GM18507 (cell line): Measurements from ENCODE around the gene PITHD1.
"Not testable (repeated sequence)": the region's sequence is repeated elsewhere in the genome, so short reads cannot be mapped to it uniquely, and the experiment has no call there.

Source experiments
- DNase-seq: peaks from one replicate; pipeline ENCODE4 v3.0.0; 2011; ENCODE audit warnings: low read depth; ENCODE audit not compliant: insufficient read length; ENCODE audit errors: extremely low spot score
- FAIRE-seq: peaks from 2 replicates; lab custom pipeline; 2011; peaks lifted over from hg19 to GRCh38; lab: Jason Lieb, UNC

The PITHD1 gene

DNA sequence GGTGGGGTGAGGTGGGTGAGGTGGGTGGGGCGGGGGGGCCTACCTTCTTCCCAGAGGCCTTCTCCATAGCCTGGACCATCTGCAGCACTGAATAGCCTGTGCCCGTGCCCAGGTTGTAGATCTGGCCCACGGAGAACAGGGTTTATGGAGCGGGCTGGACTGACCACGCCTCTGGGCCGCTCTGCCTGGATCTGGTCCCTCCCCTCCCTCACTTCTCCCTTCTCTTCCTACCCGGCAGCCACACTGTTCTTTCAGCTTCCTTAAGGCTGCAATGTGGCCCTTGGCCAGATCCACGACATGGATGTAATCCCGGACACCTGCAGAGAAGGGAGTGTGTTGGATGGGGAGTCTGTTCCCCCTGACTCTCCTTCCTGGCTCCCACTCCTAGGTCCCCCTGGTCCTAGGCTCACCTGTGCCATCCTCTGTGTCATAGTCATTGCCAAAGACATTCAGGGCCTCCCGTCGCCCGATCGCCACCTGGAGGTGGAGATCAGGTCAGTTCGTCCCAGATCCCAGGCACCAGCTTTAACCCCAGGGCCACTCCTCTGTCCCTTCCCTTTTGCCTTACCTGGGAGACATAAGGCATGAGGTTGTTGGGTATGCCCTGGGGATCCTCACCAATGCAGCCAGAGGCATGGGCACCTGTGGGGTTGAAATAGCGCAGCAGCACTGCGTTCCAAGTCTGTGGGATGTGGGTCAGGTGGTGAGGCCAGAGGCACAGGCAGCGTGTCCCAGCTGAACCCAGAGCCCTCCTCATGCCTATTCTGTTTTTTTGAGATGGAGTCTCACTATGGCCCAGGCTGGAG, 18.5 kb downstream of the PITHD1 start:
- no peak for FAIRE-seq
- DNase-seq: no peak

DNA sequence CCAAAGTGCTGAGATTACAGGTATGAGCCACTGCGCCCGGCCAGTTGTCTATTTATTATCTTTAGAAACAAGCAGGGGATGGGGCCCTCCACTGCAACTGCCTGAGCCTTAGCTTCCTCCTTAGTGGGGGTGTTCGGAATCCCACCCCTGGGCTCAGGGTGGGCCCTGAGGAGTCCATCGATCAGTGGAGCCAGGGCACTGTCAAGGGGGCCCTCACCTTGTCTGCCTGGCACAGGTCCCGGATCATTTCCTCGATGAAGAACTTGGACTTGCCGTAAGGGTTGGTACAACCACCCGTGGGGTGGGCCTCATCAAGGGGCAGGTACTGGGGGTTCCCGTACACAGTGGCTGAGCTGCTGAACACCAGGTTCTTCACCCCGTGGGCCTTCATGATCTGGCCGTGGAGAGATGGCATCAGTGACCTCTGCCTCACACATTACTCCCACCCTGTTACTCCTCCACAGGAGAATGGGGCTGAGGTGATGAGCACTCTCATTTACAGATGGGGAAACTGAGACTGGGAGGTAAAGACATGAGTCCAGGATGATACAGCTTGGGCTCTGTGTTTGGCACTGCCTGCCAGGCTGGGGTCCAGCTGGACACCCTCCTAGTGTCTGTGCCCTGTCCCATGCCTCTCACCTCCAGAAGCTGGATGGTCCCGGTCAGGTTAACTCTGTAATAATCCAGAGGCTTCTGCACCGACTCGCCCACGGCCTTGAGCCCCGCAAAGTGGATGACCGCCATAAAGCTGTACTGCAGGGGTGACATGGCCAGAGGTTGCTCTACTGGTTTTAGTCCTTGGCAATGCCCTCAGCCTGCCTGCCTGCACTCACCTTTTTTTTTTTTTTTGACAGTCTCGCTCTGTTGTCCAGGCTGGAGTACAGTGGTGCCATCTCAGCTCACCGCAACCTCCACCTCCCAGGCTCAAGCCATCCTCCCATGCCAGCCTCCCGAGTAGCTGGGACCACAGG, 19.5 kb downstream of the PITHD1 start:
- DNase-seq: no peak
- FAIRE-seq: no peak

DNA sequence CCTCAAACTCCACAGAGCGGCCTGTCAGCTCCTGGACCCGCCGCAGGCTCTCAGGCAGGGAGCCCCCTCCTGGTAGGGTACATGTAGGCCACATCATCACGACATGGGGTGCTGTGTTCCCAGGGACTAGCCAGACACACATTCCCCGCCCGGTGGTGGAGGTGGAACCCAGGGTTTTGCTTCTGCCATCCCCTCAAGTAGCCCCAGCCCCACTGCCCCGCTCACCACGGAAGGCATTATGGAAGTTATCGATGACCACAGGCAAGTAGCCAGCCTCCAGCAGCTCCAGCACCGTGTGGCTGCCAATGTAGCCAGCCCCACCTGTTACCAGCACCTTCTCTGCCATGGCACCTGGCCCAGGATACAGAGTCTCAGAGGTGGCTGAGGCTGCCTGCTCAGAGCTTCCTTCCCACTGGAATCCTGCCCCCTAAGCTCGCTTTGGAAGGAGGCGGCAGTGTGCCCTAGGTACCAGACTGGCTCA, 20.5 kb downstream of the PITHD1 start:
- FAIRE-seq (no peak), DNase-seq (no peak)

DNA sequence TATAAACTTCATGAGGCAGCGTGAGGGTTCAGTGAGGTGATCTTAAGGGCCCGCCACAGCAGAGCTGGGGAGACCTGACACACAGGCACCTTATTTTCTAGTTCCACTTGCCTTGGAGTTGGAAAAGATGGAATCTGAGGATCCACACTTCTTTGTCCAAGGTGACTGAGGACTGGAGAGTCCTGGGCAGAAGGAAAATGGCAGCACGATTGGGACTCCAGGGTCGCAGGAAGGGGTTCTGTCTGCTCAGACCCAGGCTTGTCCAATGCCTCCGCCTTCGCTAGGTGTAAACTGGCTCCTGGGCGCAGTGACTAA, 21.0 kb downstream of the PITHD1 start:
- FAIRE-seq (no peak), DNase-seq (no peak)

DNA sequence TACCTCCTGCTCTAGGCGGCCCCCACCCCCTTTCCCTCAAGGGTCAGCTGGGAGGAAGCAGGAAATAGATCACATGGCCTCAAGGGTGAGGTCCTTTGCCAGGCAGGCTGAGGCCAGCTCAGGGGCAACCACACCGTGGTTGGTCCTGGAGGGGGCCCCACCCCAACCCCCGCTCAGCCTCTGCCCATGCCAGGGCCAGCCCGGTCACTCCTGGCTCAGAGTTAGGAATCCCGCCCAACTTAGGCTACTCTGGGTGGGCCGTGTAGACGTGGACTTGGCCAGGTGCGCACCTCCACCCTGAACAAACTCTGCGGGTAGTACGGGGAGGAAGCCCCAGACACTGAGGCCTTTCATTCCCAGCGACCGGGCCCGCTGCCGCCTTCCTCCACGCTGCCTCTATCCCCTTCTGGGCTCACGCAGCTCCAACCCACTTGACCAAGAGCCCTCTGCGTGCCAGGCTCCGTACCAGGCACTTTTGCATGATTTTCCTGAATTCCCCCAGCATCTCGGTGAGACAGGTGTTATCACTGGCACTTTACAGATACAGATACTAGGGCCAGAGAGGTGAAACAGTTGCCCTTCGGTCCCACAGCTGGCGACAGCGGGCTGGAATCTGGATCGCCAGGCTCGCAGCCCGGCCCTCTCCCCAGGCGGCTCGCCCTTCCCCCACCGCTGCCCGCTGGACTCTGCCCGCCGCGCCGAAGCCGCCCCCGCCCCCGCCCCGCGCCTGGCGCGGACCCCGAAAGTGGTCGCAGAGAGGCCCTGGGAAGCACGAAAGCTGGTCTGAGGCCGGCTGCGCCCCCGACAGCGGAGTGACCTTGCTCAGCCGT, 21.6 kb downstream of the PITHD1 start:
- FAIRE-seq (peak; percentile 72), DNase-seq (no peak)

DNA sequence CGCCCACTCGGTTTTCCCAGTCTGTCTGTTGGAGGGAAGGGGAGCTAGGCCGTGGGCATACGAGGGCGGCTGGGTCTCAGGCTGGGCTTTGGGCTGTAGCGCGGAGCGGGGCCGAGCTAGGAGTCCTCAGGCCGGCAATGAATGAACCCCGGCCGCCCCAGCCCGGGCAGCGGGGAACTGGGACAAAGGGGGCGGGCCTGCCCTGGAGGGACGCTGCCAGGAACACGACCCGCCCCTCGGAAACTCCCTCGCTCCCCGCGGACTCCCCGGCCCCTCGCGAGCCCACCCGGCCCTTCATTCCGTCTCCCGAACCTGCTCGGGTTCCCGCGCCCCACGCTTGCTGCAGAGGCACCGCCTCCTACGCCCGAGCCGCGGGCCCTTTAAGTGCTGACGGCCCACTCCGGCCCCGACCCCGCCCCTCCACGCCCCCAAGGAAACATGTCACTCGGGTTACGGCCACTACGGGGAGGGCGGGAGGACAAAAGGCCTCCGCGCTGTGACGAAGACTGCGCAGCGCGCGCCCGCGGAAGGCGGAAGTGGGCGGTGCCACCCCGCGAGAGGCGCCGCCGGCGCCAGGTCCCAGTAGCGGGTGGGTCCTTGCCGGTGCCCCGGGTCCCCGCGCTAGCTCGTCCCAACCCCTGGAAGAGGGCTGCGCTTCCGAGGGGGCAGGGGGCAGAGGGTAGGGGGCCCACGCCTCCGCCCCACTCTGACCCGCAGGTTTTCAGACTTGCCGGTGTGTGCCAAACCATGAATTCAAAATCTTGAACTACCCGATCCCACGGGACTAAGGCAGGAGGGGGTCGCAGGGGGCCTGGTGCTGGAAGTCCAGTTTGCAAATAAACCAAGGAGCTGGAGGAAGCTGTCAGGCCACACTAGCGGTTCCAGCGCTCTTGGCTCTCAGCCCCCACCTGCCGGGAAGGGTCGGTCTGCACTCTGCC, 22.5 kb downstream of the PITHD1 start, which contains the start of gene GALE:
TSS of gene GALE (minus strand) at position 355 of the 938 bp plus-strand sequence. CDS start 1,747 bp downstream, outside the sequence.
- FAIRE-seq (peak; percentile 96), DNase-seq (peak; percentile 99)

DNA sequence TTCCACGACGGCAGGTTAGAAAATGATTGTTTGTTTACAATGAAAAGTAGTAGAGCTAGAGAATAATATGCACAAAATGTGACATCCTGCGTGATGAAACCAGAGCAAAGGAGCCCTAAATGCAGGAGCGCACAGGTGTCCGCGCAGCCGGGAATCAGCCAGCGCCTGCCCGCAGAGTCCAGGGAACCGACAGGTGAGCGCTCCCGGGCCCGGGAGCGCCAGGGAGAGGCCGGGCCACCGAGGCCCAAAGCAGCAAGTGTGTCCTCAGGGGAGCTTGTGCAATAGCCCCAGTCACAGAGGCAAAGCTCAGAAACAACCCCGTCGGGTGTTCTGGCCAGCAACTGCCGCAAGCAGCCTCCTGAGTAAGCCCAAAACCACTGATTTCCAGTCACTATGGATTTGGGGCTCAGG, 23.1 kb downstream of the PITHD1 start:
- FAIRE-seq (no peak), DNase-seq (no peak)

DNA sequence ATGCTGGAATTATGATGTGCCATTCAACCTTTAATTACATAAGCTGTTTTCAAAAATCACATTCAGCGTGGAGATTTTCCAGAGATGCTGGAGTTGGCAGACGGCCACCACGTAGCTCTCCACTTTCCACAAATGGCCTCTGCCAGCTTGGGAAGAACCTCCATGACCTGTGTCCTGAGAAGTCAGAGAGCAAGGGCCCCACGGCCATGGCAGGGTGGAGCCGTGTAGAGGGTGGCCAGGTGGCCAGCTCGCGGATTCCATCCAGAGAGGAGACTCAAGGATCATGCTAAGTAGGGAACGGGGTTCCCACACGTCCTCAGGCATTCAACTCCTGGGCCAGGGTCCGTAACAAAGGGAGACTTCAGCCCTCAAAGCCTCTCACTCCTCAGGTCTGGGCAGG, 23.7 kb downstream of the PITHD1 start:
- FAIRE-seq (no peak), DNase-seq (no peak)

DNA sequence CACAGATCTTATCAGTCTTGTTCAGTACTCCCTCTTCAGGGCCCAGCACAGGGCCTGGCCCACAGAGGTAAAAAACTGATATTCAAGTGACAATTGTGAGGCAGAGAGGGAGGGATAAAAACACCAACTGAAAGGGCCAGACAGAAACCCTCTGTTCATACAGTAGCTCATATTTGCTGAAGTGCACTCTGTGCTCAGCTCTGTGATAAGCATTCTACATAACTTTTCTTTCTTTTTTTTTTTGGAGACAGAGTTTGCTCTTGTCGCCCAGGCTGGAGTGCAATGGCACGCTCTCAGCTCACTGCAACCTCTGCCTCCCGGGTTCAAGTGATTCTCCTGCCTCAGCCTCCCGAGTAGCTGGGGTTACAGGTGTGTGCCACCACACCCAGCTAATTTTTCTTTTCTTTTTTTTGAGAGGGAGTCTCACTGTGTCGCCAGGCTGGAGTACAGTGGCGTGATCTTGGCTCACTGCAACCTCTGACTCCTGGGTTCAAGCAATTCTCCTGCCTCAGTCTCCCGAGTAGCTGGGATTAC, 24.7 kb downstream of the PITHD1 start:
- FAIRE-seq, DNase-seq: not testable (repeated sequence)

DNA sequence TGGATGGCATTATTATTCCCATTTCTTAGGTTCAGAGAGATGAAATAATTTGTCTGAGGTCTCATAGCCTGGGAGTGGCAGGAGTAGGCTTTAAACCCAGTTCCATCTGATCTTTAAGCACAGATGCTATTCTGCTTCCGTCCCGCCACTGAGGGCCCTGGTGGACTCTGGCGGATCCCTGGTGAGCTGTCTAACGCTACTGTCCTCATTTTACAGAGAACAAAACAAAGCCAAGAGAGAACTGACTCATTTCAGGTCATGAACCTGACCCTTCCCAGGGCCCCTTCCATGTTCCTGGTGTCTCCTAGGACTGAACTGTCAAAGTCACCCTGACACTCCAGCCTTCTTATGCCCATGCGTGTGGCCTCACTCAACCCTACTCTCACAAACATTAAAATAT, 25.5 kb downstream of the PITHD1 start:
- FAIRE-seq (no peak), DNase-seq (no peak)

DNA sequence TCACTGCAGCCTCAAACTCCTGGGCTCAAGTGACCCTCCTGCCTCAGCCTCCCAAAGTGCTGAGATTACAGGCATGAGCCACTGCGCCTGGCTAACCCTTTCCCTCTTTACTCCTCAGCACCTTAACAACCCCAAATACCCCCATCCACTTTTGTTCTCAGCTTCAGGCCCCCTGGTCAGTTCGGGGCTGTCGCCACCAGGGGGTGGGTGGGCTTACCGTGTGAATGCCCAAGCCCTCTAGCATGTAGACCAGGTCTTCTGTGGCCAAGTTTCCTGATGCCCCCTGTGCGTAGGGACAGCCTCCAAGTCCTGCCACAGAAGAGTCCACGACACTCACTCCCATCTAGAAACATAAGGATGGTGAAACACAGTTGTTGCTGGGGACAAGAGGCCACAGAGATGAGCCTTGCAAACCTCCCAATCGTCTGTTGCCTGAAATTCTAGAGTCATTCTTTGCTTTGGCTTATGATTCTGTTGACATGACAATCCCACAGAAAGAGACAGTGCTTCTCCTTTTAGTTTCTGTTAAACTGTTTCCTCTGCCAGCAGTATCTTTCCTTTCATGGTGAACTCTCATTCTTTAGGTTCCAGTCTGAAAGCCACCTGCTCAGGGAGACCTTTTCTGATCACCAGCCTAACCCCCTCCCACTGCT, 26.1 kb downstream of the PITHD1 start:
- FAIRE-seq (no peak), DNase-seq (no peak)

DNA sequence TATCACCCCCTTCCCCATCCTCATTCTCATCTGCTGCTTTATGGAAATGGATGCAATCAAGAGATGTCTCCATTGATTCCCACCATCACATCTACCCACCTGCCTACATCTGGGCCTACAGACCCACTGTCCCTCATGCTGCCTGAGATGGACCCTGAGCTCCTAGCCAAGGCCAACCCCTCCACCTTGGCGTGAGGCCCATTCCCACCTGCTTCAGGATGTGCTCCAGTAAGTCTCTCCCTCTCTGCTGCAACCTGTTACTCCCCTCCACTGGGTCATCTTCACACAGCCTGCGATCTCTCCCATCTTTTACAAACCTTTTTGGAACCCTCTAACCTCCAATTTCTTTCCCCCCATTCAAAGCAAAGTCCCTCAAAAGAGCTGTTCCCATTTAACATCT, 26.8 kb downstream of the PITHD1 start:
- DNase-seq (no peak), FAIRE-seq (no peak)

DNA sequence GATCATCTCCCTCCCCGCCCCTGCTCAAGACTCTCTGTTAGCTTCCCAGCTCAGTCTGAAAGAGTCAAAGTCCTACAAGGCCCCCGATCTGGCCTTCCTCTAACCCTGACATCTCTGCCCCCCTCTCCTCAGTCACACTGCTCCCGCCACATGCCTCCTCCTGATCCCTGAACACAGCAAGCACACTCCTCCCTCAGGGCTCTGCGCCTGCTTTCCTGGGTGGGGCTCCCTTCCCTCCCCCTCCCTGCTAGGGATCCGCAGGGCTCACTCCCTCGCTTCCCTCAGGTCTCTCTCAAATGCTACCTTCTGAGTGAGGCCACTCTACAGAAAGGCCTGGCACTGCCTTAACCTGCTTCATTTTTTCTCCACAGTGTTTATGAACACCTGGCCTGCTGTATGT, 28.1 kb downstream of the PITHD1 start:
- DNase-seq (no peak), FAIRE-seq (no peak)

DNA sequence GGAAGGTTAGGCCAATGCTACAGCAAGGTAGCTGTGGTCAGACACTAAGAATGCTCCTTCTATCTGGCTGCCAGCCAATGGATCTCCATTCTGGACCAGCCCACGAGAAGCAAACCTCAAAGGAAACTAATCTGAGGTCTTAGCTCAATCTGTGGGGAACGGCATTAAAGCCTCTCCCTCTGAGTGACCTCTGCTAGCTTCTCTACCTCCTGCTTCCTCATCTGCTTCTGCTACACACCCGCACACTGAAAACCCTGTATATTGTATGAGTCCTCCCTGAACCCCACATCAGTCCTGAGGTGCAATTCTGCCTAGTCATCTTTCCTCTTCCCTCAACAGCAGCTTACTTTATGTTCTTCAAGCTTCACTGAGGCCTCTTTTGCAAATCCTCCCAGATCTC, 29.2 kb downstream of the PITHD1 start:
- no peak for FAIRE-seq

DNA sequence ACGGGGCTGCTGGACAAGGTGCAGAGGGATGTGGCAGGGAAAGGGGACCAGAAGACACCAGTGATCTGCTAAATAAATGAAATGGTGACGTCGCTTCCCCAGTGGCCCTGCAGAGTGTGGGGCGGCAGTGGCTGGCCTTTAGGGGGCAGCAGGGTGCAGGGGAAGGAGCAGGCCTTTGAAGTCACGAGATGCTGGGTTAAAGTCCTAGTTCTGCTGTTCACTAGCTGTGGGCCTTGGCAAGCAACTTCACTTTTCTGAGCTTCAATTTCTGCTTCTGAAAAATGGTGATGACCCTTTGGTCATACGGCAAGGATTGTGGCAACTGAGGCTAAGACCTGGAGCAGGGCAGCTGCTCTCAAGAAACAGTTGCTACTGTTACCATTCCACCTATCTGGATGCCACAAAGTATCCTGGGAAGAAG, 31.5 kb downstream of the PITHD1 start:
- FAIRE-seq: peak; percentile 84
- peak; percentile 69 for DNase-seq

More for the DNA sequence above, 29.2 kb downstream of the PITHD1 start:
- no peak for DNase-seq

DNA sequence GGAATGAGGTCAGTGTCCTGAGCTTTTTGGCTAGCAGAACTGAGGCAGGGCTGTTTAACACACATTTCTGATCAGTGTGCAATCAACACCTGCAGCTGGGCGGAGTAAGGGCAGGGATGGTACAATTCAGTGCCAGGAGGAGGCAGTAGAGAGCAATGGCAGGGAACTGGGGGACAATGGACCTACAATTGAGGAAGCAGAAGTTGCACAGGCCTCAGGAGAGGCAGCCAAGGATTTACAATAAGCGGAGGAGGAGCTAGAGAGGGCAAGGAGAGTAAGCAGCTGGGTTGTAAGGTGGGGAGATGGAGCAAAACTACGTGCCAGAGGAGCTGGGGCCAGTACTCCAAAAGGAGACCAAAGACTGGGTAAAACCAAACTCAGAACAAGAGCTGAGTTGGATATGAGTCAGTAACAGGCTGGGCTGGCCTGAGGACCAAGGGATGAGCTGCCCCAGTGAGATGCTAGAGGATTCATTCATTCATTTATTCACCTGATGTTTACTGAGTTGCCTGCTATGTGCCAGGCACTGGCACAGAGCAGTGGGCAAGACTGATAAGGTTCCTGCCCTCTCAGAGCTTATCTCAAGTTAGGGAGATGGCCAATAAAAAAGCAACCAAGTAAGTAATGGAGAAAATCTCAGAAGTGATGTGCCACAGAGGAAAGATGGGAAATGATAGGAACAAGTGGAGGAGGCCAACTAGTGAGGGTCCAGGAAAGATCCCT, 32.8 kb downstream of the PITHD1 start:
- DNase-seq: no peak
- FAIRE-seq: peak; percentile 84

DNA sequence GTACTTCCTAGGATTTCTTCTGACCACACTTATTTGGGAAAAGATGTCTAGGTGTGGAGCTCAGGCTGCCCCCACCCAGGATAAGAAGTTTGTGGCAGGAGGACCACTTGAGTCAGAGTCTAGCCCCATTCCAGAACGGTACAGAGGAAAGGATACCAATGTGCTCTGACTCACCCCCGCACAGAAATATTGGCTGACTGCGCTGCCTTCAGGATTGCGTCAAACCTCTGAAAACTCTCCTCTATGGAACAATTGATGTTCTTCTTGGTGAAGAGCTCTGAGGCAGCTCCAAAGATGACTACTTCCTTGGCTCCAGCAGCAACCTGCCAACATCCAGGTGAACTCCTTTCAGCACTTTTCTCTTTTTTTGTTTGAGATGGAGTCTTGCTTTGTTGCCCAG, 35.8 kb downstream of the PITHD1 start:
- DNase-seq: no peak
- no peak for FAIRE-seq
